Ovary (tissue), 9 donors: ENCODE data around the gene NFKBIZ. TPM values are rescaled to one million over a fixed set of nuclear protein-coding genes. Genes with fewer than 3 reads are reported as not detected.
"Not testable (repeated sequence)": the region's sequence is repeated elsewhere in the genome, so short reads cannot be mapped to it uniquely, and the experiment has no call there.

Source experiments
- DNase-seq, 5 donors: peaks; one replicate each; pipeline ENCODE4 v3.0.0-alpha.2; 2019 to 2020
- H3K27ac ChIP-seq, 2 donors: fragments of 200-600 bp; one replicate each; pipeline versions ENCODE4 v1.5.1 to v1.8.0; 2019 to 2022
- H3K27me3 ChIP-seq: fragments of 200-600 bp; one replicate; pipeline ENCODE4 v1.8.0; 2022
- H3K36me3 ChIP-seq: fragments of 200-600 bp; sonication (generic); one replicate; pipeline ENCODE4 v1.5.1; 2019
- H3K4me1 ChIP-seq: one replicate; pipeline ENCODE4 v1.8.1; 2013; ENCODE audit warnings: mild to moderate bottlenecking, moderate library complexity; ENCODE audit not compliant: insufficient read depth
- H3K4me3 ChIP-seq: fragments of 200-600 bp; sonication (generic); one replicate; pipeline ENCODE4 v1.5.1; 2017
- H3K9me3 ChIP-seq, 2 donors: fragments of 200-600 bp in 1 of 2; sonication (generic) in 1 of 2; one replicate each; pipeline versions ENCODE4 v1.5.1 to v1.8.1; 2013 to 2019; ENCODE audit warnings: mild to moderate bottlenecking in 1 of 2, moderate library complexity in 1 of 2
- CTCF ChIP-seq, 3 donors: fragments of 450-650 bp in 2 of 3; fragments of 200-600 bp in 1 of 3; IDR thresholded peaks; one replicate each; pipeline versions ENCODE4 v1.5.1 to v1.8.0; 2016 to 2022; ENCODE audit warnings: antibody characterized with exemption in 3 of 3, mild to moderate bottlenecking in 1 of 3
- EP300 ChIP-seq: sonication (generic); formaldehyde crosslinking; IDR thresholded peaks from one replicate; pipeline ENCODE4 v1.6.1; 2017; ENCODE audit warnings: antibody characterized with exemption
- POLR2A ChIP-seq: fragments of 450-650 bp; IDR thresholded peaks from one replicate; pipeline ENCODE4 v1.6.1; 2017; ENCODE audit warnings: antibody characterized with exemption, mild to moderate bottlenecking, moderate library complexity
- WGBS, 3 donors: extraction: QIAGEN DNeasy Blood & Tissue Kit in 1 of 3; methylation state at CpG; one replicate each; pipeline versions ENCODE4 v1.1.5 to v1.1.7; 2013 to 2017; 5-methylcytosine and 5-hydroxymethylcytosine counted together
- intact Hi-C, 4 donors: fragments of 100-400 bp; cut with DNase I; formaldehyde crosslinking; loops; one replicate each; pipeline versions ENCODE4 v1.11.0 to v1.15.1; 2022 to 2023
- polyA plus RNA-seq, 2 donors: library from polyadenylated mRNA; stranded (reverse); fragments of 200-250 nt in 1 of 2; fragments of 350-450 nt in 1 of 2; fragmentation: Illumina TruSeq in 1 of 2; extraction: RNeasy Lipid Tissue Mini Kit (QIAGEN cat#74804) in 1 of 2; gene quantifications; one replicate each; pipeline ENCODE4 v1.2.3, GENCODE V29; 2013 to 2014
- total RNA-seq, 7 donors: library from RNA; depleted of rRNA in 2 of 7; stranded (reverse); fragments of >200 nt in 2 of 7; fragmentation: NEBNext Ultra II Directional in 3 of 7; extraction: Animal tissue kit (Norgen Biotek cat#: 25700) in 3 of 7; gene quantifications; one replicate each; pipeline versions ENCODE4 v1.1.0 to v1.2.4, GENCODE V29; 2016 to 2023
- donor health status: DM: no; HTN: no; CAD: no; lungs with moderate emphysema.
- donor health status: DM: no; HTN: no; CAD: no.
- donor health status: Bipolar disorder and iron deficiency.
- donor health status: DM: yes; HTN: yes; CAD: no.
- donor health status: DM: no; HTN: no; CAD: no.
- donor health status: DM: yes; HTN: yes; CAD: no.

Gene NFKBIZ
- total and polyA plus RNA-seq, 9 donors: 7.5 to 194 (median 42.0) TPM

GRCh38 chr3:101861789-101862415 lies 12.6 kb downstream of the NFKBIZ start:
- TF ChIP-seq EP300 (no peak), CTCF (IDR thresholded peaks at IDR 0.05) (no peak), POLR2A (no peak)
- H3K4me1 ChIP-seq: no peaks in the 10 kb centered on the region
- H3K4me3 ChIP-seq: no peak overlapping the region
- H3K36me3 ChIP-seq: no peaks in the 10 kb centered on the region
- 75 to 83% (median 75%) methylated on average over 5 of the region's 5 CpGs for whole genome bisulfite sequencing, 3 donors
- intact Hi-C loops: loop anchor here in 1 of 4 donors (10.0 kb wide), 1 partner anchor 397 kb away; no protein-coding TSS in a partner anchor
- no peak for DNase-seq
- H3K27ac ChIP-seq: no peak overlapping the region
- H3K27me3 ChIP-seq: no peaks in the 10 kb centered on the region
- H3K9me3 ChIP-seq: no peaks in the 10 kb centered on the region

GRCh38 chr3:101862416-101863165 lies 13.3 kb downstream of the NFKBIZ start:
- no peaks in the 10 kb centered on the region for H3K4me1 ChIP-seq
- intact Hi-C loops: loop anchor here in 1 of 4 donors (10.0 kb wide), 1 partner anchor 398 kb away; no protein-coding TSS in a partner anchor
- TF ChIP-seq POLR2A (no peak), EP300 (no peak), CTCF (IDR thresholded peaks at IDR 0.05) (no peak)
- 86 to 89% (median 87%) methylated on average over 3 of the region's 3 CpGs for WGBS, 3 donors
- H3K27me3 ChIP-seq: no peaks in the 10 kb centered on the region
- DNase-seq: no peak
- no peaks in the 10 kb centered on the region for H3K36me3 ChIP-seq
- no peak overlapping the region for H3K27ac ChIP-seq
- no peaks in the 10 kb centered on the region for H3K9me3 ChIP-seq
- H3K4me3 ChIP-seq: no peak overlapping the region

GRCh38 chr3:101864926-101865325 lies 15.6 kb downstream of the NFKBIZ start:
- intact Hi-C loops: loop anchor here in 1 of 4 donors (10.0 kb wide), 1 partner anchor 400 kb away; no protein-coding TSS in a partner anchor
- H3K27ac ChIP-seq, H3K36me3 ChIP-seq, H3K9me3 ChIP-seq, DNase-seq, H3K27me3 ChIP-seq, H3K4me1 ChIP-seq, H3K4me3 ChIP-seq: not testable (repeated sequence)
- WGBS, 3 donors: 97 to 99% (median 97%) methylated on average over 7 of the region's 7 CpGs

GRCh38 chr3:101865751-101866509 lies 16.6 kb downstream of the NFKBIZ start:
- no peak overlapping the region for H3K27ac ChIP-seq
- 57 to 62% (median 58%) methylated on average over 5 of the region's 5 CpGs for WGBS, 3 donors
- DNase-seq: no peak
- H3K4me3 ChIP-seq: no peak overlapping the region
- H3K36me3 ChIP-seq: no peaks in the 10 kb centered on the region
- no peaks in the 10 kb centered on the region for H3K4me1 ChIP-seq
- H3K27me3 ChIP-seq: no peaks in the 10 kb centered on the region
- TF ChIP-seq EP300 (no peak), CTCF (IDR thresholded peaks at IDR 0.05) (no peak), POLR2A (no peak)
- H3K9me3 ChIP-seq: no peaks in the 10 kb centered on the region
- intact Hi-C loops: loop anchor here in 1 of 4 donors (10.0 kb wide), 1 partner anchor 401 kb away; no protein-coding TSS in a partner anchor
